ENCODE results near the gene IL6ST.
"Not testable (repeated sequence)": the region's sequence is repeated elsewhere in the genome, so short reads cannot be mapped to it uniquely, and the experiment has no call there.

IL6ST gene

DNA sequence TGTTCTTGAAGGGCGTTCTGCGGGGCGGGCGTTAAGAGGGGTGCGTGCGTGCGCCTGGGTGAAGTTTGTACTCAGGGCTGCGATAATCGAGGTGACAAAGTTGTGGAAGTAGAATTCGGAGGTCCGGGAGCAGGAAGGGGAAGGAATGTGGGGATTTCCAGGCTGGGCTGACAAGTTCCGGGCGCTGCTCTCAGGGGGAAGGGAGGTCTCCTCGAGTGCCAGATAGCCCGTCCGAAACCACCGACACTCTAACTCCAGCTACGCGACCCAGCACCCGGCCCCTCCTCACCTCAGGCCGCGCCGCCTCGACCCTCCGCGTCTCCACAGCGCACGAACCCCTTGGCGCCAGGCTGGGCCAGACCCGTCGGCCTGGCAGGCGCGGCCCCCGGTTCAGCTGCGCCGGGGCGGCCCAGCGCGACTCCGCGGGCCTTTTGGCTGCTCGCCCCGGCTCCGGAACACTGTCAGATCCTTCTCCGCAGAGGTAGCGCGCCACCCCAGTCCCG lies at the start of gene IL6ST:
TSS of gene IL6ST (minus strand) at position 469 of the 503 bp plus-strand sequence. CDS start 18,685 bp downstream, outside the sequence.
- peak; percentile 13 for DNase-seq (ENCODE audit: low read depth)

DNA sequence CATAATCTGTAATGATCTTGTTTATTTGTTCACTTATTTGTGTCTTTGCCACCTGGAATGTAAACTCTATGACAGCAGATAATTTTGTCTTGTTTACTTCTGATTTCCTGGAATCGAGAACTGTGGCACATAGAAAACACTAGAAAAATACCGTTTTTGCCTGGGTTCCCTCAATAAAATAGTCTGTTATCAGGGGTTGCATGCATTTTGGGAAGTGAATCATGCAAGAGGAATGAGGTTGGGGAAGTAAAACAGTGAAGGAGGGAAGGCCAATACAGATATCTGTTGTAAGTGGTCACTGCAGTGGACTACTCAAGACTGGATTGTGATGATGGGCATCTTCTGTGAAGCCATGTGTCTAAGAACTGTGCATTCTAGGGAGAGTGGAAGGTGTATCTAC lies 45.2 kb upstream of the IL6ST start:
- no peak for DNase-seq (ENCODE audit: low read depth)

DNA sequence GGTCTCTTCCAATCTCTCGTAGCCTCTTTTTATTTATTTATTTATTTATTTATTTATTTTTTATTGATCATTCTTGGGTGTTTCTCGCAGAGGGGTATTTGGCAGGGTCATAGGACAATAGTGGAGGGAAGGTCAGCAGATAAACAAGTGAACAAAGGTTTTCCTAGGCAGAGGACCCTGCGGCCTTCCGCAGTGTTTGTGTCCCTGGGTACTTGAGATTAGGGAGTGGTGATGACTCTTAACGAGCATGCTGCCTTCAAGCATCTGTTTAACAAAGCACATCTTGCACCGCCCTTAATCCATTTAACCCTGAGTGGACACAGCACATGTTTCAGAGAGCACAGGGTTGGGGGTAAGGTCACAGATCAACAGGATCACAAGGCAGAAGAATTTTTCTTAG lies 43.4 kb upstream of the IL6ST start:
- not testable (repeated sequence) for DNase-seq (ENCODE audit: low read depth)

DNA sequence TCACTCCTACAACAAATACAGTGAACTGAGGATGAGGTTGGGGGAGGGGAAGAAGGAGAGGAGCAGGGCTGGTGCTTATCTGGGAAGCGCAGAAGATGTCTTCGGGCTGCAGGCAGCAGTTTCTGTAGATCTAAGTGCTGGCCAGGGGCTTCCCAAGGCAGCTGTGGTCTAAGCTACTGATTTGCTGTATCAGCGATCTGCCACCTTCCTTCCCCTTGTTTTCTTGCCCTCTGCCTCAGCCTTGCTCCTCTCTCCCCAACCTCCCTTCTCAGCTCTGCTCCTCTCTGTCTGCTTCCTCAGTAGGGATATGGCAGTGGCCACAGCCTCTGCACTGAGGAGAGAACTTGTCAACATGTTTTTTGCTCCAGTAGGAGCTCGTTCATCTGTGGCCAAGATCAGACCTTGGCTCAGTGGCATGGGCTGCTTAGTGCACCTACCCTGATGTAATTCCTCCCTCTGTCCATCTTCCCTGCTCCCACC lies 42.8 kb upstream of the IL6ST start:
- no peak for DNase-seq (ENCODE audit: low read depth)

DNA sequence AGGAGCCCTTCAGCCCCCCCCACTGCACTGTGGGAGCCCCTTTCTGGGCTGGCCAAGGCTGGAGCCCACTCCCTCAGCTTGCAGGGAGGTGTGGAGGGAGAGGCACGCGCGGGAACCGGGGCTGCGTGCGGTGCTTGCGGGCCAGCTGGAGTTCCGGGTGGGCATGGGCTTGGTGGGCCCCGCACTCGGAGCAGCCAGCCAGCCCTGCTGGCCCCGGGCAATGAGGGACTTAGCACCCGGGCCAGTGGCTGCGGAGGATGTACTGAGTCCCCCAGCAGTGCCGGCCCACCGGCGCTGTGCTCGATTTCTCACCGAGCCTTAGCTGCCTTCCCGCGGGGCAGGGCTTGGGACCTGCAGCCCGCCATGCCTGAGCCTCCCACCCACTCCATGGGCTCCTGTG lies 40.6 kb upstream of the IL6ST start:
- DNase-seq (ENCODE audit: low read depth) = not testable (repeated sequence)

DNA sequence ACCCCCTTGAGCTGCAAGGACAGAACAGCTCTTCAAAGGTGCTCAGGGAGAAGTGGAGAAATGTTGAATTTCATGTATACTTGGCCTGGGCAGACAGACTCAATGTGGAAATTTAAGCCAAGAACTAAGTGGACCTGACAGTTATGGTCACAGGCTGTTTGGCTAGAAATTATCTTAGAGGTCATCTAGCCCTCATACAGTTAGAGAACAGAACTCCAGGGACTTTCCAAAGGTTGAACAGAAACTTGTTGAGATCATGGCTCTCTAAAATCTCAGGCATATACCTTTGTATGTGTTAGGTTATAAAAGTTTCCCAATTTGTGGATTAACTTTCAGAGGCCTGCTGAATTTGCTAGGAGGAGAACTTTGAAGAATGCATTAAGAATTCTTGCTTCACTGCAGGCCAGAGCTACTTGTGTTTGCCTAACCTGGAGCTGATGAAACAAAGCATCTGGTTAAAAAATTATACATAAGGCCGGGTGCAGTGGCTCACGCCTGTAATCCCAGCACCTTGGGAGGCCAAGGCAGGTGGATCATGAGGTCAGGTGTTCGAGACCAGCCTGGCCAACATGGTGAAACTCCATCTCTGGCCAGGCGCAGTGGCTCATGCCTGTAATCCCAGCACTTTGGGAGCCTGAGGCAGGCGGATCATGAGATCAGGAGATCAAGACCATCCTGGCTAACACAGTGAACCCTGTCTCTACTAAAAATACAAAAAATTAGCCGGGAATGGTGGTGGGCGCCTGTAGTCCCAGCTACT lies 35.3 kb upstream of the IL6ST start:
- not testable (repeated sequence) for DNase-seq (ENCODE audit: low read depth)

DNA sequence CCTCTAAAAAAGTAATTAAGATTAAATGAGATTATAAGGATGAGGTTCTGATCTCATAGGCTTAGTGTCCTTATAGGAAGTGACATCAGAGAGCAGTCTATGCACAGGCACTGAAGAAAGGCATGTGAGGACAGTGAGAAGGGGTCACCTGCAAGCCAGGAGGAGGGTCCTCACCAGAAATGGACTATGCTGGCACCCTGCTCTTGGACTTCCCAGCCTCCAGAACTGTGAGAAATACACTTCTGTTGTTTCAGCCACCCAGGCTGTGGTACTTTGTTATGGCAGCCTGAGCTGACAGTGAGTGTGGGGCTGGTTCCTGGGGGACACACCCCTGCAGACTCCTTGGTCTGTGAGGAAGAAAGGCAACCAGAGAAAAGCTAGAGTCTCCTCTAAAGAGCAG lies 34.7 kb upstream of the IL6ST start:
- DNase-seq (ENCODE audit: low read depth) = no peak

DNA sequence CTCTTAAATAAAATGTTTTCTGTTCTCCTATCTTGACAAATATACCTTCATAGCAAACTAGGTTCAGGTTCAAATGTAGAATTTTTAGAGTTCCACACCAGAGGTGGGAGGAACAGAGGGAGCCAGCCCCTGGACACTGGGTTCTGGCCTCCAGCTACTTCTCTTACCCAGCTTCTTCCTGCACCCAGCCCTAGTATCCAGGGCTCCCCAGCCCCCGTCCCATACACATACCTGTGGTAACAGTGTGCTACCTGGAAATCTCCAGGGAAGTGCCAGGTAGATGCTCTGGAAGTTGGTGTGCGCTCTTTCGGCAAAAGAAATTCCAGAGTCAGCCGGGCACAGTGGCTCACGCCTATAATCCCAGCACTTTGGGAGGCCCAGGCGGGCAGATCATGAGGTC lies 33.9 kb upstream of the IL6ST start:
- no peak for DNase-seq (ENCODE audit: low read depth)

DNA sequence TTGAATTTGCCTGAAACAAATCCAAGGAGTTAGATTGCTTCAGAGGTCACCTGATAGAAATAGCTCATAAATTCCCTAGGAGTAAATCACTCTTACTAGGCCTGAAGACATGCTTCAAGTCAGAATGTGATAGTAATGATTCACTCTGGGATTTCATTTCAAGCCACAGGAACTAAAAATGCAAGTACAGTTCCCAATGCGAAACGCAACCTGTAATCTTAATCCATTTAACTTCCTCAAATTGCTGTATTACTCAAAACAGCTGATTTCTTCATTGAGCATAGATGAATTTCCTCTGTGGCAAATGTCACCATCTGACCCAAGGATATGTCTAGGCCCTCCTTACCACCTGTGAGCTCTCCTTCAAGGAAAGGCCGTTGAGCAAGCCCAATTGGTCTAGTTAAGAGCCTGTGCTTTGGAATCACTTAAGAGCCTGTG lies 32.1 kb upstream of the IL6ST start:
- DNase-seq (ENCODE audit: low read depth) = no peak

DNA sequence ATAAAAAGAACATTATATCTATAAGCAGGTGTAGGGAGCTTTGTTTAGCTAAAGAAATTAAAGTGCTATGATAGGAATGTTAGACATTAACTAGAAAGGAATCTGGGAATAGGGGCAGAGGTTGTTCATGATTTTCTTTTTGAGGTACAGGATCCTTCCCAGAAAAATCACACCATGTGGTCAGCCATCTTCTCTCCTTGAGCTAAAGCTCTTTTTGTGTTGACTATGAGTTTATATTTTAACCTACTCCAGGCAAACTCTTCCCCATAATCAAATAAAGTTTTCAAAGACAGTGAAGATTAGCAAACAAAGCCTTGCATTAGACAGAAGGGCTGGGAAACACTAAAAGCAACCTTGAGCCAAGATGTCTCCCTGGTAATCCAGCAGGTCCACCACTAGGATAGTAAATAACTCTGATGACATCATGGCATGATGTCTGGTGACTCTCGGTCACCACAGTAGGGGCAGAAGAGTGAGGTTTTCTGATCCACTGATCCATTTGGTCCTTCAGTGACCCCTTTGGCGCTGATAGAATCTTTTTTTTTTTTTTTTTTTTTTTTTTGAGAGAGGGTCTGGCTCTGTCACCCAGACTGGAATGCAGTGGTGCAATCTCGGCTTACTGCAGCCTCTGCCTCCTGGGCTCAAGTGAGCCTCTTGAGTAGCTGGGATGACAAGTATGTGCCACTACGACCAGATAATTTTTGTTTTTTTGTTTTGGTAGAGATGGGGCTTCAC lies 30.6 kb upstream of the IL6ST start:
- no peak for DNase-seq (ENCODE audit: low read depth)

DNA sequence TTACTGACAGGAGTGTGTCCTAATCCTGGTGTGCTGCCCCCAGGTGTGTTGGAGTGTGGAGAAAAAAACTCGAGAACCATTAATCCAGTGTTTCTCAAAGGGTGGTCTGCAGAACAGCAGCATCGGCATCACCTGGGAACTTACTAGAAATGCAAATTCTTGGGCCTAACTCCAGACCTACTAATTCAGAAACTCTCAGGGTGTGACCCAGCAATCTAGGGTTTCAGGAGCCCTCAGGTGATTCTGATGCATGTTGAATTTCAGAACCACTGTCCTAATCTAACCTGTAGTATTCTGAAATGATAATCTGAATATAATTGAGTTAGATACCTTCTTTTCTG lies 30.0 kb upstream of the IL6ST start:
- no peak for DNase-seq (ENCODE audit: low read depth)

DNA sequence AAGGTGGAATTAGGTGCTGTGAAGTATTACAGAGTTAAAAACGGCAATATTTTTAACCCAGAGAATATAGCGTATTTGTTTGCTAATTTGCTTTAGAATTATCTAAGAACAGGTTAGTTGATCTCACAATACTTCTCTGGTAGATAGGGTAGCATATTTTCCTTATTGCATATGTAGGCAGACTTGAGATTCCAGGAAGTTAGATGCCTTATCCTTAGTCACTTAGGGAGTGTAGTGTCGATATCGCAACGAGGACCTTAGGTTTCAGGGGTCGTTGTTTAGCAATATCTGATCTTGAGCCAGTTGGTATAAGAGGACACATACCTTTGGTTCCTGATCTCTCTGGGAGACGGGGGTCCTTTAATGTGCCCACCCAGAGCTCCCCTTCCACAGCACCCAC lies 28.5 kb upstream of the IL6ST start:
- DNase-seq (ENCODE audit: low read depth) = no peak

DNA sequence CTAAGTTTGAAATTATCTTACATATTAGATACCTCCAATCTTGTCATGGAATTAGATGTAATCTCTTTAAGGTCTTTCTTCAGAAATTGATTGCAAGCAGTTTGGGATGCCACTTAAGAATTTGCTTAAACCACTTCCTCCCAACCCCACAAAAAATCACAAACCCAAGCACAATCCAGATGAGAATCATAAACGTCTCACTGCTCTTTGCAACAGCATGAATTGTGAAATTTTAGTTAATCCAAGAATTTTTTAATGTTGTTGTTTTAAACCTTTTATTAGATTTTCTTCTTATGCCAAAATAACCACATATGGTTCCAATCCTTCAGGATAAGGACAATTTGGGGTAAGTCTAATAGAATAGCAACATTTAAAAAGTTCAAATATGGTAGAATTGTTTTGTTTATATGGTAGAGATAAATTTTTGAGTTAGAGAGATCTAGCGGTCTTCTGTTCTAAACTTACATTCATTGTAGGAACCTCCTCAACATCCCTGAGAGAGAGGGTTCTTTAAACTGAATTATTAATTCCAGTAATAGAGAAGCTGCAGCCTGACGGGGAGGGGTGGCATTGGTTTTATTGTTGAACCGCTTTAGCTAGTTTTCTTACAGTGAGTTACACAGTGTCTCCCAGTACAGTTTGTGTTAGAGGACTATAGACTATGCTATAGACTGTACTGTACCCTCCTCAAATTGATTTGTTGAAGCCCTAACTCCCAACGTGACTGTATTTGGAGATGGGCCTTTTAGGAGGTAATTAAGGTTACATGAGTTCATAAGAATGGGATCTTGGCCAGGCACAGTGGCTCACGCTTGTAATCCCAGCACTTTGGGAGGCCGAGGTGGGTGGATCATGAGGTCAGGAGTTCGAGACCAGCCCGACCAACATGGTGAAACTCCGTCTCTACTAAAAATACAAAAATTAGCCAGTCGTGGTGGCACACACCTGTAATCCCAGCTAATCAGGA lies 24.8 kb upstream of the IL6ST start:
- DNase-seq (ENCODE audit: low read depth) = no peak

DNA sequence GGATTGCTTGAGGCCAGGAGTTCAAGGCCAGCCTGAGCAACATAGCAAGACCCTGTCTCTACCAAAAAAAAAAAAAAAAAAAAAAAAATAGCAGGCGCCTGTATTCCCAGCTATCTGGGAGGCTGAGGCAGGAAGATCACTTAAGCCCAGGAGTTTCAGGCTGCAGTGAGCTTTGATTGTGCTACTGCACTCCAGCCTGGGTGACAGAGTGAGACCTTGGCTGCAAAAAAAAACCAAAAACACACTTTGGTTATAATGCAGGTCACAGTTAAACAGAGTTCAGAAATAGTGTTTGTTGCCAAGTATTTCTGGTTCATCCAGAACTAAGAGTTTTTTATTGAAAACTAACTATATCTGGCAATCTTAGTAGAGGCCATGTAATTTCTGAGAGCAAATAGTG lies 24.1 kb upstream of the IL6ST start:
- DNase-seq (ENCODE audit: low read depth) = no peak

DNA sequence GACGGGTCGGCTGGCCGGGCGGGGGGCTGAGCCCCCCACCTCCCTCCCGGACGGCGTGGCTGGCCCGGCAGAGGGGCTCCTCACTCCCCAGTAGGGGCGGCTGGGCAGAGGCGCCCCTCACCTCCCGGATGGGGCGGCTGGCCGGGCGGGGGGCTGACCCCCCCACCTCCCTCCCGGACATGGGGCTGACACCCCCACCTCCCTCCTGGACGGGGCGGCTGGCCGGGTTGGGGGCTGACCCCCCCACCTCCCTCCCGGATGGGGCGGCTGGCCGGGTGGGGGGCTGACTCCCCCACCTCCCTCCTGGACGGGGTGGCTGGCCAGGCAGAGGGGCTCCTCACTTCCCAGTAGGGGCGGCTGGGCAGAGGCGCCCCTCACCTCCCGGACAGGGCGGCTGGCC lies 19.9 kb upstream of the IL6ST start:
- DNase-seq (ENCODE audit: low read depth) = not testable (repeated sequence)

DNA sequence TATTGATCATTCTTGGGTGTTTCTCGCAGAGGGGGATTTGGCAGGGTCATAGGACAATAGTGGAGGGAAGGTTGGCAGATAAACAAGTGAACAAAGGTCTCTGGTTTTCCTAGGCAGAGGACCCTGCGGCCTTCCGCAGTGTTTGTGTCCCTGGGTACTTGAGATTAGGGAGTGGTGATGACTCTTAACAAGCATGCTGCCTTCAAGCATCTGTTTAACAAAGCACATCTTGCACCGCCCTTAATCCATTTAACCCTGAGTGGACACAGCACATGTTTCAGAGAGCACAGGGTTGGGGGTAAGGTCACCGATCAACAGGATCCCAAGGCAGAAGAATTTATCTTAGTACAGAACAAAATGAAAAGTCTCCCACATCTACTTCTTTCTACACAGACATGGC lies 19.2 kb upstream of the IL6ST start:
- DNase-seq (ENCODE audit: low read depth) = not testable (repeated sequence)

DNA sequence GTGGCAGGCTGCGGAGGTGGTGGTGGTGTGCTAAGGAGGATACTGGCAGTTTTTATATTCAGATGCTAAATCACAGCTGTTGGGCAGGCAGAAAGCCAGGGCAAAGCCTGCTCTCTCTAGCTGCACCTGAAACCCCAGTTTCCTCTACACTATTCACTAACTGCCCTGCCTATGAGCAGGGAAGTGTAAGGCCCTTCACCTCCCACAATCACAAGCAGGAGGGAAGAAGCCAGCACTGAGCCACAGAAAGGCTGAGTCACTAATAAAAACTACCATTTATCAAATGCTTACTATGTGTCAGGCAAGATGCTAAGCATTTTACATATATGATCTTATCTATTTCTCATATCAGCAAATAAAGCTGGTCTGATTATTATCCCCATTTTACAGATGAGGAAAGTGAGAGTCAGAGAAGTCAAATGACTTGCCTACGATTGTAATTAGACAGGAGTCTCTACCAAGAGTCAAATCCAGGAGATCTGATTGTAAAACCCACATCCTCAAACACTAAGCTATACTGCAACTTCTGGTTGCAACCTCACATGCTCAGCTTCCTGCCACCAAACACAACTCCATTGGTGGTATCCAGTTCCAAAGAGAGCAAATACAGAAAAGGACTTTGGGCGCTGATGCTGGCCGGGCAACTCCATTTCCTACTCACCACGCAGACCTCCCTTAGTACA lies 17.7 kb upstream of the IL6ST start:
- DNase-seq (ENCODE audit: low read depth) = peak; percentile 10

DNA sequence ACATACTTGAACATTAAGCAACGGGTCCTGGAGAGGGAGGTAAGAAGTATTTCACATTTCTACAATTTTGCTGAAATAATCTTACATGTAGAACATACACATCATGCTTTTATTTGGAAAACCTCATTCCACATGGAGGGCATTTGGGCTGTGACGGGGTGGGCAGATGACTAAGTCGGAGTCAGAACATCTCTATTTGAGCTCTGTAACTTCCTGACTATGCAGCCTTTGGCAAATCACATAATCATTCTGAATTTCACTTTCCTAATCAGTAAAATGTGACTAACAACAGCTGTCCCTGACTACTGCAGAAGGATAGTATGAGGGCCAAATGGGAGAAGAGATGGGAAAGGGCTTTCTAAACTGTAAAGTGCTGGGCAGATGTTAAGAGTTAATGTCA lies 17.1 kb upstream of the IL6ST start:
- no peak for DNase-seq (ENCODE audit: low read depth)

DNA sequence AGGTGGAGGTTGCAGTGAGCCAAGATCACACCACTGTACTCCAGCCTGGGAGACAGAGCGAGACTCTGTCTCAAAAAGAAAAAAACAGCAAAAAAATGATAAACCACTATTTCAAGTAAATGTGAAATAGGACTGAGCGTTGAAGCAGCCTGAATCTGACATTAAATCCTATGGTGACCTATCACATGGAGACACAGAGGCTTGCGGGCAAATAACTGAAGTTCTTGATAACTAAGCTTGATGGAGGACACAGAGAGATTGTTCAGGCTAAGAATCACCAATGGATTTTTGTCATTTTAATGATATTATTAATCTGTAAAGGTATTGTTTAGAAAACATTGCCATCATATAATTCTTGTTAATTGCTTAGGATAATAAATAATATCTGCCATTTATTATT lies 15.7 kb upstream of the IL6ST start:
- DNase-seq (ENCODE audit: low read depth) = no peak

DNA sequence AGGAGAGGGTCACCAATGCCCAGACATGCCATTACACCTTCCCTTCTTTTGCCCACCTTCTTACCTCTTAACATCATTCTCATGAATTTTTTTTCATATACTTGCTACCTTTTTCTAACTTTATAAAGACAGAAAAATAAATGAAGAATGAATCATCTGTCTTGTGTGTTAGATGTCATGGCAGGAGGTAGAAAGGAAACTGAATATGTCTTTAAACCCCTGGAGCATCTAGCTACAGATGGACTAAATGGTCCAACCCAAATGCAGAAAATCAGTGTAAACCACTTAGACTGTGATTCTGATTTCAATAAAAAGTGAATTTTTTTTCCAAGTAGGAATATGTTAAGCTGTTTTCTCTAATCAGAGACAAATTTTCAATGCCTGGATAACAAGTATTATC lies 11.8 kb upstream of the IL6ST start:
- DNase-seq (ENCODE audit: low read depth) = no peak

DNA sequence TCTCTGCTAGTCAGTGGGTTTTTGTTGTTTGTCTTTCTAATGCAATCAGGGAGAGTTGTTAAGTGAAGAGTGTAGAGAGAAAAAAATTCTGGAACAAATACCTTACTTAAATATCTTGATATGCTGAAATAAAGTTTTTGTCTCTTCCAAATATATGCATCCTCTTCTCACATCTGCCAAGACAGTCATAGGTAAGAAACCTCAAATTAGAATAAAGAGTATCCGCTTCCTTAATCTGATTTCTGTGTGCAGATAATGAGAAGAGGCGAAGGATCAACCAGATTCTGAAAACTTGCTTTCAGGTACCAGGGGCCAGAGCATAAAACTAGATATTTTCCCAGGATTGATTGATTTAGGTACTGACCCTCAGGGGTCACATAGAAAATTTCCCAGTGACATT lies 11.3 kb upstream of the IL6ST start:
- no peak for DNase-seq (ENCODE audit: low read depth)

DNA sequence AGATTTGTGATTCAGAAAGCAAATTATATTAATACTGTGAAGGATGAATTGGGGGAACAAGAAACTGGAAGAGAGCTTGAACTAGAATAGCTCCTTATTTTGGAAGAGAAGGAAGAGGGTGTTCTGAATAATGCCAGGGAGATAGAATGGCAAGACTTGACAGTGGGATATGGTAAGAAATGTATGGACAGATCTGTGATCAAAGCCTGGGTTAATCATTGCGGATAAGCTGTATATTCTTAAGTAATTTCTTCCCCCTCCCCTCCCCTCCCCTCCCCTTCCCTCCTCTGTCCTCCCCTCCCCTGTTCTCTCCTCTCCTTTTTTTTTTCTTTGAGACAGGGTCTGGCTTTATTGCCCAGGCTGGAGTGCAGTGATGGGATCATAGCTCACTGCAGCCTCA lies 10.1 kb upstream of the IL6ST start:
- no peak for DNase-seq (ENCODE audit: low read depth)

Measured in stimulated activated CD4-positive, alpha-beta T cell treated with anti-CD3 and anti-CD28 coated beads, Interleukin-2, amount 100 ng/mL, for 4 hours (primary cell).